B cell (primary cell): ENCODE measurements around the gene SGF29. TPM values are rescaled to one million over a fixed set of nuclear protein-coding genes. Genes with fewer than 3 reads are reported as not detected.

Experiments
- ATAC-seq: fragments of 200-7000 bp; cut with Tn5 transposase; one replicate; pipeline ENCODE4 v1.10.0; 2021; ENCODE audit warnings: low read depth, mild to moderate bottlenecking, moderate number of reproducible peaks, moderate library complexity
- CTCF ChIA-PET: fragments of 350-600 bp; sonication (Branson Sonifier 250); formaldehyde crosslinking; loops from one replicate; lab custom pipeline; 2021; ENCODE audit warnings: antibody characterized with exemption, inconsistent platforms; lab: Charles Lee
- POLR2A ChIA-PET: fragments of 350-600 bp; sonication (Branson Sonifier 250); formaldehyde crosslinking; loops from one replicate; lab custom pipeline; 2021; ENCODE audit warnings: antibody characterized with exemption; lab: Charles Lee
- DNase-seq: peaks from one replicate; pipeline ENCODE4 v3.0.0; 2013
- H2AFZ ChIP-seq: 2 replicates; pipeline ENCODE4 v1.6.1; 2012; ENCODE audit warnings: mild to moderate bottlenecking, low read depth, low read length; ENCODE audit not compliant: insufficient read depth, poor library complexity, severe bottlenecking
- H3K27ac ChIP-seq, 2 donors: 1 replicate in 1 of 2; 2 replicates in 1 of 2; pipeline ENCODE4 v1.5.1; 2012 to 2013; ENCODE audit warnings: low read length in 2 of 2, mild to moderate bottlenecking in 2 of 2, moderate library complexity in 1 of 2
- H3K27me3 ChIP-seq, 4 experiments: fragments of 200-600 bp in 1 of 4; sonication (generic) in 1 of 4; replicated peaks in 1 of 4; 1 replicate in 2 of 4; 2 replicates in 2 of 4; pipeline versions ENCODE4 v1.6.1 to v1.7.0; 2013 to 2016; ENCODE audit warnings: low read length in 3 of 4, mild to moderate bottlenecking in 2 of 4, mixed read lengths in 1 of 4, moderate library complexity in 1 of 4; ENCODE audit not compliant: insufficient read depth in 4 of 4, control insufficient read depth in 3 of 4; ENCODE audit errors: control extremely low read depth in 1 of 4
- H3K36me3 ChIP-seq, 2 experiments: replicated peaks in 1 of 2; 1 replicate in 1 of 2; 2 replicates in 1 of 2; pipeline versions ENCODE4 v1.6.1 to v1.7.1; 2013; ENCODE audit warnings: low read length in 1 of 2; ENCODE audit not compliant: insufficient read depth in 2 of 2, control insufficient read depth in 1 of 2; ENCODE audit errors: control extremely low read depth in 1 of 2, extremely low read depth in 1 of 2
- H3K4me1 ChIP-seq, 2 donors: fragments of 200-600 bp in 1 of 2; sonication (generic) in 1 of 2; 1 replicate in 1 of 2; 2 replicates in 1 of 2; pipeline versions ENCODE4 v1.5.1 to v1.6.1; 2013 to 2017; ENCODE audit warnings: low read length in 2 of 2; ENCODE audit not compliant: control insufficient read depth in 2 of 2, insufficient read depth in 2 of 2
- H3K4me2 ChIP-seq: replicated peaks from 2 replicates; pipeline ENCODE3; 2012; ENCODE audit warnings: mild to moderate bottlenecking, low read depth, low read length; ENCODE audit not compliant: poor library complexity, severe bottlenecking
- H3K4me3 ChIP-seq, 5 experiments: fragments of 200-600 bp in 1 of 5; sonication (generic) in 1 of 5; 1 replicate in 3 of 5; 2 replicates in 2 of 5; pipeline versions ENCODE4 v1.5.1 to v1.7.0; 2011 to 2016; ENCODE audit warnings: low read length in 4 of 5, mild to moderate bottlenecking in 4 of 5, low read depth in 2 of 5, control low read depth in 1 of 5, moderate library complexity in 1 of 5; ENCODE audit not compliant: insufficient read depth in 1 of 5; ENCODE audit errors: control extremely low read depth in 1 of 5, extremely low read depth in 1 of 5
- H3K79me2 ChIP-seq: fragments of 200-600 bp; sonication (generic); one replicate; pipeline ENCODE4 v1.6.0; 2016; ENCODE audit warnings: low read length; ENCODE audit not compliant: control insufficient read depth, insufficient read depth
- H3K9ac ChIP-seq: fragments of 200-600 bp; sonication (generic); 2 replicates; pipeline ENCODE4 v1.6.1; 2017; ENCODE audit warnings: mild to moderate bottlenecking, low read length, moderate library complexity
- H3K9me3 ChIP-seq, 3 donors: one replicate each; pipeline versions ENCODE4 v1.6.1 to v1.7.1; 2013; ENCODE audit warnings: low read length in 2 of 3; ENCODE audit not compliant: control insufficient read depth in 2 of 3, insufficient read depth in 1 of 3; ENCODE audit errors: control extremely low read depth in 1 of 3
- H4K20me1 ChIP-seq: 2 replicates; pipeline ENCODE4 v1.6.0; 2012; ENCODE audit warnings: mild to moderate bottlenecking, low read length; ENCODE audit not compliant: insufficient read depth, control insufficient read depth, poor library complexity, severe bottlenecking
- H3K27ac Mint-ChIP-seq: one replicate; pipeline ENCODE4 v1.8.0; 2021; ENCODE audit warnings: mixed read lengths
- H3K27me3 Mint-ChIP-seq: one replicate; pipeline ENCODE4 v1.8.0; 2021; ENCODE audit warnings: mixed read lengths
- H3K4me1 Mint-ChIP-seq: one replicate; pipeline ENCODE4 v1.8.0; 2021; ENCODE audit warnings: mixed read lengths
- H3K4me3 Mint-ChIP-seq: one replicate; pipeline ENCODE4 v1.8.0; 2021; ENCODE audit warnings: mixed read lengths
- H3K9me3 Mint-ChIP-seq: one replicate; pipeline ENCODE4 v1.8.0; 2022; ENCODE audit warnings: mixed read lengths; ENCODE audit not compliant: insufficient read depth
- EZH2 ChIP-seq: IDR thresholded peaks from 2 replicates; pipeline ENCODE4 v1.6.1; 2012; ENCODE audit warnings: borderline replicate concordance, low read depth, mild to moderate bottlenecking, moderate library complexity, low read length; ENCODE audit not compliant: insufficient read depth, poor library complexity, severe bottlenecking
- WGBS: methylation state at CpG from one replicate; pipeline ENCODE4 v1.1.5; 2013; ENCODE audit warnings: missing lambda C conversion rate; ENCODE audit not compliant: insufficient coverage; 5-methylcytosine and 5-hydroxymethylcytosine counted together
- intact Hi-C: fragments of 100-400 bp; cut with micrococcal nuclease; formaldehyde crosslinking; loops from one replicate; pipeline ENCODE4 v1.10.0; 2022
- polyA plus RNA-seq: library from polyadenylated mRNA; depleted of rRNA; stranded (reverse); fragments of >200 nt; gene quantifications from 2 replicates; pipeline ENCODE4 v1.2.3, GENCODE V29; 2012
- total RNA-seq, 2 donors: library from RNA; stranded (reverse); fragments of 120-200 nt in 1 of 2; gene quantifications; 1 replicate in 1 of 2; 2 replicates in 1 of 2; pipeline versions ENCODE4 v1.2.3 to v1.2.4, GENCODE V29; 2013 to 2022
- TF ChIP-seq, protein P1 (sequence below): fragments of 200-600 bp; IDR thresholded peaks from one replicate; pipeline ENCODE4 v1.8.0; 2022; ENCODE audit warnings: antibody characterized with exemption, mild to moderate bottlenecking

Gene SGF29
- total and polyA plus RNA-seq, 2 donors (not counting 1 experiment from before 2014, with no cell fraction given), result 24.0 to 52.9 TPM

DNA sequence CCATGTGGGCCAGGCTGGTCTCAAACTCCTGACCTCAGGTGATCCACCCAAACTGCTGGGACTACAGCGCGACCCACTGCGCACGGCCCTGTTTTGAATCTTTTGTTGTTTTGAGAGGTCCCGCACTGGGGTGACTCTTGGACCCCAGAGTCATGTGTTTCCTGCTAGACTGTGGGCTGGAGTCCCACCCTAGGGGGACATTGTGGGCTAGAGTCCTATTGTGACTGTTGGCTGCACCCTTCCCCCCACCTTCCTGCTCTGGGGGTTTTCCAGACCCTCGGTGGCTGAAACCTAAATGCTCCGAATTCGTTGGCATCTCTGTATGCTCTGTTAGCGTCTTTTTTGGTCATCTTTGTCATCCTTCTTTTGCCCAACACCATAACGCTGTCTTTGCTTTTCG lies 30.9 kb upstream of the SGF29 start:
- no peaks in the 10 kb centered on the region for H4K20me1 ChIP-seq
- intact Hi-C loops, result no loop called here
- no peaks in the 10 kb centered on the region for H3K79me2 ChIP-seq
- WGBS, result 70% methylated on average over 11 of the region's 11 CpGs
- TF ChIP-seq EZH2, result no peak
- TF ChIP-seq, protein P1, sequence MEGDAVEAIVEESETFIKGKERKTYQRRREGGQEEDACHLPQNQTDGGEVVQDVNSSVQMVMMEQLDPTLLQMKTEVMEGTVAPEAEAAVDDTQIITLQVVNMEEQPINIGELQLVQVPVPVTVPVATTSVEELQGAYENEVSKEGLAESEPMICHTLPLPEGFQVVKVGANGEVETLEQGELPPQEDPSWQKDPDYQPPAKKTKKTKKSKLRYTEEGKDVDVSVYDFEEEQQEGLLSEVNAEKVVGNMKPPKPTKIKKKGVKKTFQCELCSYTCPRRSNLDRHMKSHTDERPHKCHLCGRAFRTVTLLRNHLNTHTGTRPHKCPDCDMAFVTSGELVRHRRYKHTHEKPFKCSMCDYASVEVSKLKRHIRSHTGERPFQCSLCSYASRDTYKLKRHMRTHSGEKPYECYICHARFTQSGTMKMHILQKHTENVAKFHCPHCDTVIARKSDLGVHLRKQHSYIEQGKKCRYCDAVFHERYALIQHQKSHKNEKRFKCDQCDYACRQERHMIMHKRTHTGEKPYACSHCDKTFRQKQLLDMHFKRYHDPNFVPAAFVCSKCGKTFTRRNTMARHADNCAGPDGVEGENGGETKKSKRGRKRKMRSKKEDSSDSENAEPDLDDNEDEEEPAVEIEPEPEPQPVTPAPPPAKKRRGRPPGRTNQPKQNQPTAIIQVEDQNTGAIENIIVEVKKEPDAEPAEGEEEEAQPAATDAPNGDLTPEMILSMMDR, result no peak
- no peak overlapping the region for H3K4me3 Mint-ChIP-seq
- ChIA-PET POLR2A (no interaction called here), CTCF (interaction anchor here (0.9 kb wide), 1 partner anchor 9 kb away, joined by 4 read pairs; no protein-coding TSS in a partner anchor)
- peaks cover 7% of the 10 kb centered on the region for H3K4me1 Mint-ChIP-seq
- H3K9ac ChIP-seq, result no peak overlapping the region
- no peaks in the 10 kb centered on the region for H3K9me3 Mint-ChIP-seq
- H2AFZ ChIP-seq, result no peak overlapping the region
- ATAC-seq, result no peak
- H3K4me3 ChIP-seq, result no peak overlapping the region
- H3K4me1 ChIP-seq, result no peaks in the 10 kb centered on the region
- H3K27me3 ChIP-seq, result no peaks in the 10 kb centered on the region
- no peak overlapping the region for H3K27ac ChIP-seq
- H3K36me3 ChIP-seq, result no peaks in the 10 kb centered on the region
- no peak overlapping the region for H3K27ac Mint-ChIP-seq
- H3K27me3 Mint-ChIP-seq, result peaks cover 8% of the 10 kb centered on the region
- H3K9me3 ChIP-seq, result no peaks in the 10 kb centered on the region
- DNase-seq, result no peak
- H3K4me2 ChIP-seq, result no peak overlapping the region

DNA sequence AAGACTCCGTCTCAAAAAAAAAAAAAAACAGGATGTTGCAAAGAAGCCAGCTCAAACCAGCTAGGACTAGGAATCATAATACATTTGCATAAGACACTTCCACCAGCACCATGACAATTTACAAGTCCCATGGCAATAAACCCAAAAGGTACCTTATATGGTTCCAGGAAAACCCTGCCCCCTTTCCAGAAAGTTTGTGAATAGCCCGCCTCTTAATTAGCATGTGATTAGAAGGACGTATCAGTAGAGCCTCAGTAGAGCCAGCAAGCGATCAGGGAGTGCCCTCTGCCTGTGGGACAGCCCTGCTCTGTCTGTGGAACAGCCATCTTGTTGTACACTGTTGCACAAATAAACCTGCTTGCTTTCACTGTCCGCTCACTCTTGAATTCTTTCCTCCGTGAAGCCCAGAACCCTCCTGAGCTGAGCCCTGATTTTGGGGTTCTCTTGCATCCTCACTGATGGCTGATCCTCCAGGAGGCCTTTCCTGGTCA lies 29.0 kb upstream of the SGF29 start:
- Histone ChIP-seq H3K79me2 (no peaks in the 10 kb centered on the region), H3K9me3 (no peaks in the 10 kb centered on the region), H4K20me1 (no peaks in the 10 kb centered on the region), H3K27me3 (no peaks in the 10 kb centered on the region), H2AFZ (no peak overlapping the region), H3K27ac (no peak overlapping the region), H3K4me2 (no peak overlapping the region), H3K36me3 (no peaks in the 10 kb centered on the region), H3K9ac (no peak overlapping the region), H3K4me1 (no peaks in the 10 kb centered on the region), H3K4me3 (no peak overlapping the region)
- DNase-seq, result no peak
- Mint-ChIP-seq H3K9me3 (no peaks in the 10 kb centered on the region), H3K27ac (no peak overlapping the region), H3K4me3 (no peak overlapping the region), H3K27me3 (peaks cover 8% of the 10 kb centered on the region), H3K4me1 (peaks cover 7% of the 10 kb centered on the region)
- ChIA-PET CTCF (no interaction called here), POLR2A (interaction anchor here (0.6 kb wide), 1 partner anchor 33 kb away, joined by 3 read pairs; the partner anchor contains the start of gene CLN3)
- WGBS, result 85% methylated on average over 6 of the region's 6 CpGs
- TF ChIP-seq, protein P1, result no peak
- TF ChIP-seq EZH2, result no peak
- ATAC-seq, result no peak
- intact Hi-C loops, result no loop called here
